Gastroesophageal sphincter (tissue), 4 donors: Measurements from ENCODE around the gene ELP4. TPM values are rescaled to one million over a fixed set of nuclear protein-coding genes. Genes with fewer than 3 reads are reported as not detected.

Experiments
- ATAC-seq: fragments of 150-250 bp; one replicate; pipeline ENCODE4 v1.9.1; 2016; ENCODE audit warnings: mild to moderate bottlenecking, moderate library complexity
- H3K27ac ChIP-seq, 4 donors: fragments of 200-600 bp; sonication (generic) in 3 of 4; 1 replicate in 3 of 4; 2 replicates in 1 of 4; pipeline ENCODE4 v1.5.1; 2016 to 2019
- H3K27me3 ChIP-seq: fragments of 200-600 bp; sonication (generic); one replicate; pipeline ENCODE4 v1.5.1; 2019
- H3K36me3 ChIP-seq, 2 donors: fragments of 200-600 bp; sonication (generic); one replicate each; pipeline ENCODE4 v1.5.1; 2019; ENCODE audit warnings: control low read depth in 1 of 2
- H3K4me1 ChIP-seq, 3 donors: fragments of 200-600 bp; sonication (generic); 1 replicate in 2 of 3; 2 replicates in 1 of 3; pipeline ENCODE4 v1.5.1; 2016 to 2019; ENCODE audit warnings: control low read depth in 2 of 3
- H3K4me3 ChIP-seq, 2 donors: fragments of 200-600 bp; sonication (generic); one replicate each; pipeline ENCODE4 v1.5.1; 2019; ENCODE audit warnings: mild to moderate bottlenecking in 1 of 2, moderate library complexity in 1 of 2
- H3K9me3 ChIP-seq, 3 donors: fragments of 200-600 bp; sonication (generic); one replicate each; pipeline ENCODE4 v1.5.1; 2017 to 2019; ENCODE audit warnings: control low read depth in 2 of 3
- CTCF ChIP-seq, 4 experiments: fragments of 200-600 bp in 2 of 4; fragments of 450-650 bp in 2 of 4; sonication (generic) in 1 of 4; IDR thresholded peaks; one replicate each; pipeline ENCODE4 v1.5.1; 2017 to 2019; ENCODE audit warnings: antibody characterized with exemption in 4 of 4, mild to moderate bottlenecking in 2 of 4, moderate library complexity in 2 of 4
- EP300 ChIP-seq: sonication (generic); formaldehyde crosslinking; IDR thresholded peaks from one replicate; pipeline ENCODE4 v1.6.1; 2017; ENCODE audit warnings: antibody characterized with exemption, mild to moderate bottlenecking
- POLR2A ChIP-seq, 2 donors: fragments of 450-650 bp; IDR thresholded peaks; one replicate each; pipeline ENCODE4 v1.6.1; 2017; ENCODE audit warnings: antibody characterized with exemption in 2 of 2, mild to moderate bottlenecking in 2 of 2, moderate library complexity in 1 of 2
- POLR2AphosphoS5 ChIP-seq: sonication (generic); formaldehyde crosslinking; IDR thresholded peaks from one replicate; pipeline ENCODE4 v1.6.1; 2017; ENCODE audit warnings: antibody characterized with exemption
- WGBS, 2 donors: methylation state at CpG; one replicate each; pipeline ENCODE4 v1.1.5; 2018; ENCODE audit warnings: low coverage in 1 of 2; 5-methylcytosine and 5-hydroxymethylcytosine counted together
- total RNA-seq, 4 donors: library from RNA; depleted of rRNA; stranded (reverse); fragments of >200 nt; gene quantifications; one replicate each; pipeline ENCODE4 v1.1.0, GENCODE V29; 2016

Gene ELP4
- total RNA-seq, 4 donors from 2014 or later = 20.6 to 33.8 (median 31.6) TPM

- TF ChIP-seq POLR2AphosphoS5 = no peak
- no peak for TF ChIP-seq EP300
- no peak for TF ChIP-seq POLR2A (IDR thresholded peaks at IDR 0.05)
- TF ChIP-seq CTCF (IDR thresholded peaks at IDR 0.05) = no peak
- no peaks in the 10 kb centered on the region for H3K36me3 ChIP-seq
- no peak overlapping the region for H3K4me3 ChIP-seq
- 17 to 23% methylated on average over 2 to 5 of the region's 13 CpGs for WGBS, 2 donors
- peaks cover 0 to 59% (median 33%) of the 10 kb centered on the region in 3 donors for H3K4me1 ChIP-seq
- ATAC-seq = no peak
- H3K27ac ChIP-seq = no peak overlapping the region
- H3K9me3 ChIP-seq = no peaks in the 10 kb centered on the region
- H3K27me3 ChIP-seq = peaks cover 100% of the 10 kb centered on the region
Measured at GRCh38 chr11:31806928-31807798, 297.6 kb downstream of the ELP4 start.

- WGBS, 2 donors = 10 to 13% methylated on average over 4 to 9 of the region's 9 CpGs
- H3K27ac ChIP-seq = no peak overlapping the region
- peaks cover 100% of the 10 kb centered on the region for H3K27me3 ChIP-seq
- ATAC-seq = no peak
- no peak overlapping the region for H3K4me3 ChIP-seq
- no peaks in the 10 kb centered on the region for H3K36me3 ChIP-seq
- H3K9me3 ChIP-seq = no peaks in the 10 kb centered on the region
- peaks cover 0 to 68% (median 41%) of the 10 kb centered on the region in 3 donors for H3K4me1 ChIP-seq
- TF ChIP-seq POLR2A (IDR thresholded peaks at IDR 0.05) (no peak), POLR2AphosphoS5 (no peak), EP300 (no peak), CTCF (IDR thresholded peaks at IDR 0.05) (no peak)
Measured at GRCh38 chr11:31807799-31808667, 298.5 kb downstream of the ELP4 start.

- Histone ChIP-seq H3K27me3 (peaks cover 100% of the 10 kb centered on the region), H3K4me1 (peaks cover 0 to 76% (median 50%) of the 10 kb centered on the region in 3 donors), H3K4me3 (no peak overlapping the region), H3K9me3 (no peaks in the 10 kb centered on the region), H3K36me3 (no peaks in the 10 kb centered on the region), H3K27ac (no peak overlapping the region)
- TF ChIP-seq CTCF (IDR thresholded peaks at IDR 0.05) = no peak
- ATAC-seq = no peak
- 12 to 19% methylated on average over 13 to 16 of the region's 21 CpGs for WGBS, 2 donors
Measured at GRCh38 chr11:31808721-31809540, 299.4 kb downstream of the ELP4 start.

- peaks cover 100% of the 10 kb centered on the region for H3K27me3 ChIP-seq
- H3K36me3 ChIP-seq = no peaks in the 10 kb centered on the region
- TF ChIP-seq POLR2A (IDR thresholded peaks at IDR 0.05) (no peak), EP300 (no peak), CTCF (IDR thresholded peaks at IDR 0.05) (no peak), POLR2AphosphoS5 (no peak)
- 30 to 38% methylated on average over 5 to 6 of the region's 6 CpGs for WGBS, 2 donors
- H3K27ac ChIP-seq = no peak overlapping the region
- H3K4me3 ChIP-seq = peak overlapping the region in 1 of 2 donors; percentile 52
- H3K4me1 ChIP-seq = peaks cover 0 to 76% (median 56%) of the 10 kb centered on the region in 3 donors
- H3K9me3 ChIP-seq = no peaks in the 10 kb centered on the region
- ATAC-seq = no peak
Measured at GRCh38 chr11:31809541-31809856, 299.9 kb downstream of the ELP4 start.
